GM23248 (cell line): Measurements from ENCODE around the gene RANBP9.

Source experiments
- EZH2 ChIP-seq: fragments of 200-600 bp; sonication (generic); IDR thresholded peaks from 2 replicates; pipeline ENCODE4 v1.6.1; 2018; ENCODE audit warnings: antibody characterized with exemption, mild to moderate bottlenecking; ENCODE audit not compliant: insufficient read depth, poor library complexity, severe bottlenecking
- EZH2phosphoT487 ChIP-seq: fragments of 200-600 bp; sonication (generic); IDR thresholded peaks from 2 replicates; pipeline ENCODE4 v1.6.1; 2018; ENCODE audit warnings: antibody characterized with exemption, moderate library complexity, mild to moderate bottlenecking, low read depth; ENCODE audit not compliant: insufficient read depth

GRCh38 chr6:13760307-13761304, 49.0 kb upstream of the RANBP9 start:
- TF ChIP-seq EZH2, result no peak
- TF ChIP-seq EZH2phosphoT487, result 0 out of 2 replicates have a peak, but pooled peaks have one; percentile 45
